Astrocyte of the cerebellum (primary cell): ENCODE results near the gene DLX4.

Source experiments
- DNase-seq: peaks from one replicate; pipeline ENCODE4 v3.0.0-alpha.2; 2011; ENCODE audit warnings: low read depth
- H3K4me3 ChIP-seq: 2 replicates; pipeline ENCODE4 v1.5.1; 2011; ENCODE audit warnings: mild to moderate bottlenecking, low read depth, low read length, moderate library complexity
- CTCF ChIP-seq: IDR thresholded peaks from 2 replicates; pipeline ENCODE4 v1.5.1; 2012; ENCODE audit warnings: low read length, low read depth, moderate library complexity, mild to moderate bottlenecking; ENCODE audit errors: missing control alignments
- in situ Hi-C: cut with HindIII; loops from 2 replicates; pipeline ENCODE4 v1.10.0; 2017; ENCODE audit warnings: low sequenced_read_pairs

DLX4 gene

DNA sequence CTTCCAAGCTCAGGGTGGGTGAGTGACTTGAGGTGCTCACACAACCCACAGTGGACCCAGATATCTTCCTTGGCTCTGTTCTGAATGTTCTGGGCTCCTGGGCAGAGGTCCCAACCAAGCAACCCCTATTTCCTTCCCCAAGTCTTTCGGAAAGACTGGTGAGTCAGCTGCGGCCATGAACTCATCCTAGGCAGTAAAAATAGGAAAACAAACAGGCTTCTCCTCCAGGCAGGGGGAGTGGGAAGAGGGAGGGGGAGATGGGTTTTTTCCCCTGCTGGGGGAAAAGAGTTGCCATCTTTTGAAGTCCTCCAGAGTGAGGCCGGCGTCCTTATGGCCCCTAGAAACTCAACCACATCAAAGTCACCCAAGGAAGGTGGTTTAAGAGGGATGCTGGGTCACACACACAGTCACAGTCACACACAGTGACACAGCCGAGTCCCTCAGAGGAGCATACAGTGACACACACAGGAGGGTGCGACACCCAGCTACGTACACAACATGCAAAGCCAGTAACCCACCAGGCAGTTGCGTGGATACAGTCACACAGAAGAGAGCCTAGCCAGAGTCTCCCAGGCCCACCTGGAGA lies 16.0 kb upstream of the DLX4 start:
- no peak for TF ChIP-seq CTCF
- H3K4me3 ChIP-seq = no peak overlapping the region
- no peak for DNase-seq
- in situ Hi-C loops = no loop called here

DNA sequence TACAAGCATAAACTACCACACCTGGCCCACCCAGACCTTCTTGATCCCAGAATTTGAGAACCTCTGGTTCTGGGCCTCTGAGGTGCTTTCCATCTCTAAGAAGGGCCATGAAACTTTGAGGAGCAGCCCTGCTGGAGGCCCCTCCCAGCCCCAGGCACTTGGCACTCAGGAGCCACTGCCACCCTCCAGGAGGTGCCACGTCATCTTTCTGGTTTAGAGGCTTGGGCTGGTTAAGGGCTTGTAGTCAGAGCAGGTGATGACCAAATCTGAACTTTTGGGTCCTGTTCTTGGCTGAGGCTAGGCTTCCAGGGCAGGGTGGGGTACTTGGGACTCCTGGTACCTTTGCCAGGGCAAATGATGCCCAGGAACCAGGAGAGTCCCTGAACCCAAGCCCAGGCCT lies 13.8 kb upstream of the DLX4 start:
- TF ChIP-seq CTCF = no peak
- in situ Hi-C loops = loop anchor here (5.0 kb wide), 1 partner anchor 42 kb away; the partner anchor contains the start of gene DLX3
- H3K4me3 ChIP-seq = no peak overlapping the region
- no peak for DNase-seq

- in situ Hi-C loops = loop anchor here (5.0 kb wide), 1 partner anchor 41 kb away; the partner anchor contains the start of gene DLX3
- no peak for DNase-seq
- no peak overlapping the region for H3K4me3 ChIP-seq
- no peak for TF ChIP-seq CTCF
These were observed 12.2 kb upstream of the DLX4 start for GRCh38 chr17:49956780-49957179.

GRCh38 chr17:49957350-49957749 lies 11.6 kb upstream of the DLX4 start:
- DNase-seq = no peak
- in situ Hi-C loops = loop anchor here (5.0 kb wide), 1 partner anchor 40 kb away; the partner anchor contains the start of gene DLX3
- H3K4me3 ChIP-seq = no peak overlapping the region
- no peak for TF ChIP-seq CTCF

- in situ Hi-C loops = loop anchor here (5.0 kb wide), 1 partner anchor 39 kb away; the partner anchor contains the start of gene DLX3
- TF ChIP-seq CTCF = no peak
- H3K4me3 ChIP-seq = no peak overlapping the region
- DNase-seq = no peak
These were observed 10.3 kb upstream of the DLX4 start for GRCh38 chr17:49958723-49959122.

GRCh38 chr17:49959183-49959935 lies 9.6 kb upstream of the DLX4 start:
- no peak for DNase-seq
- in situ Hi-C loops = loop anchor here (5.0 kb wide), 1 partner anchor 38 kb away; the partner anchor contains the start of gene DLX3
- H3K4me3 ChIP-seq = no peak overlapping the region
- TF ChIP-seq CTCF = no peak
